Measurements from ENCODE around the gene KMT5B. TPM values are rescaled to one million over a fixed set of nuclear protein-coding genes. Genes with fewer than 3 reads are reported as not detected.

The KMT5B gene
- total and polyA plus RNA-seq, 2 of the 13 experiments (the other 11 are each of a cell fraction or from before 2014, with no cell fraction given): 17.6 to 23.7 TPM

GRCh38 chr11:68163691-68164090 lies 49.4 kb downstream of the KMT5B start:
- TF ChIP-seq RELA (CRISPR knock-in tag; IDR thresholded peaks at IDR 0.05) (no peak), SMAD9 (CRISPR knock-in tag; IDR thresholded peaks at IDR 0.05) (no peak), ZNF33B (CRISPR knock-in tag; IDR thresholded peaks at IDR 0.05) (no peak), ZNF749 (CRISPR knock-in tag; IDR thresholded peaks at IDR 0.05; ENCODE audit: borderline replicate concordance) (no peak), ZFP90 (CRISPR knock-in tag; IDR thresholded peaks at IDR 0.05; ENCODE audit: borderline replicate concordance) (no peak), MEIS2 (CRISPR knock-in tag; IDR thresholded peaks at IDR 0.05) (no peak), PCBP1 (IDR thresholded peaks at IDR 0.05; ENCODE audit: borderline replicate concordance, low read depth, low read length) (no peak)
- TF ChIP-seq, protein P1, sequence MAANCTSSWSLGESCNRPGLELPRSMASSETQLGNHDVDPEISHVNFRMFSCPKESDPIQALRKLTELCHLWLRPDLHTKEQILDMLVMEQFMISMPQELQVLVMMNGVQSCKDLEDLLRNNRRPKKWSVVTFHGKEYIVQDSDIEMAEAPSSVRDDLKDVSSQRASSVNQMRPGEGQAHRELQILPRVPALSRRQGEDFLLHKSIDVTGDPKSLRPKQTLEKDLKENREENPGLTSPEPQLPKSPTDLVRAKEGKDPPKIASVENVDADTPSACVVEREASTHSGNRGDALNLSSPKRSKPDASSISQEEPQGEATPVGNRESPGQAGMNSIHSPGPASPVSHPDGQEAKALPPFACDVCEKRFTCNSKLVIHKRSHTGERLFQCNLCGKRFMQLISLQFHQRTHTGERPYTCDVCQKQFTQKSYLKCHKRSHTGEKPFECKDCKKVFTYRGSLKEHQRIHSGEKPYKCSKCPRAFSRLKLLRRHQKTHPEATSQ (CRISPR knock-in tag; IDR thresholded peaks at IDR 0.05; ENCODE audit: borderline replicate concordance): no peak
- ATAC-seq: no peak
- in situ Hi-C loops (cut with HindIII; ENCODE audit: extremely low pct_ligation_motif_present, low pct_unique_long_range_greater_than_20kb): no loop called here
- Histone ChIP-seq H4K20me1 (ENCODE audit: insufficient read depth, low read length) (no peaks in the 10 kb centered on the region), H3K9me3 (ENCODE audit: low read length) (no peaks in the 10 kb centered on the region), H3K4me3 (replicated peaks in 1 of 3; ENCODE audit: insufficient read depth in 1 of 3, low read depth in 2 of 3, low read length in 3 of 3) (no peak overlapping the region), H3K4me1 (ENCODE audit: insufficient read depth, low read length) (peaks cover 3% of the 10 kb centered on the region; the same call in 1 of the 2 replicates), H3K27ac (ENCODE audit: extremely low read length, insufficient read depth, low read length) (no peak overlapping the region), H3K9ac (ENCODE audit: insufficient read depth, low read depth, low read length) (no peak overlapping the region), H3K36me3 (replicated peaks in 1 of 2; ENCODE audit: control insufficient read depth in 1 of 2, insufficient read depth in 2 of 2, low read length in 2 of 2) (peaks cover 17 to 32% of the 10 kb centered on the region in 2 experiments), H3K79me2 (ENCODE audit: insufficient read depth, low read length) (no peaks in the 10 kb centered on the region), H3K27me3 (ENCODE audit: control insufficient read depth in 1 of 2, insufficient read depth in 2 of 2, low read length in 2 of 2) (no peaks in the 10 kb centered on the region), H3K4me2 (ENCODE audit: low read depth, low read length) (no peak overlapping the region), H2AFZ (ENCODE audit: low read length) (no peak overlapping the region)
- WGBS (ENCODE audit: low lambda C conversion rate): 91% methylated on average over 10 of the region's 11 CpGs
- POLR2A ChIA-PET: interaction anchor here (2.3 kb wide), 1 partner anchor 18 kb away, joined by 11 read pairs; no protein-coding TSS in a partner anchor
- no peak for DNase-seq (ENCODE audit: low spot score)
- CTCF ChIA-PET (ENCODE audit: low intra/inter-chr PET ratio, low total read pairs): no interaction called here
- intact Hi-C loops (cut with micrococcal nuclease; ENCODE audit: unreplicated experiment): no loop called here
- no peak for FAIRE-seq
- no TSS peak for BruUV-seq (replicated peaks)

Measured in HepG2 (cell line).